Measurements from ENCODE around the gene NDUFS4. TPM values are rescaled to one million over a fixed set of nuclear protein-coding genes. Genes with fewer than 3 reads are reported as not detected.

Gene NDUFS4
- polyA plus RNA-seq, 1 of the 3 experiments (the other 2 are of a cell fraction): 104 TPM

- Histone ChIP-seq H3K9ac (no peak overlapping the region), H3K79me2 (ENCODE audit: insufficient read depth) (peaks cover 52% of the 10 kb centered on the region), H3K4me3 (ENCODE audit: low read depth in 2 of 2, low read length in 1 of 2) (no peak overlapping the region), H3K9me3 (no peaks in the 10 kb centered on the region), H3K36me3 (replicated peaks in 1 of 2; ENCODE audit: control insufficient read depth in 1 of 2, insufficient read depth in 2 of 2, low read length in 1 of 2) (no peaks in the 10 kb centered on the region), H3K4me1 (ENCODE audit: control insufficient read depth in 1 of 2, insufficient read depth in 2 of 2, low read depth in 1 of 2, low read length in 1 of 2) (no peaks in the 10 kb centered on the region), H3K9me2 (no peaks in the 10 kb centered on the region), H3F3A (replicated peaks; ENCODE audit: insufficient read depth) (no peaks in the 10 kb centered on the region), H2AFZ (ENCODE audit: low read depth) (no peak overlapping the region), H3K27me3 (ENCODE audit: insufficient read depth) (no peaks in the 10 kb centered on the region), H3K27ac (ENCODE audit: low read depth in 2 of 2, low read length in 1 of 2) (no peak overlapping the region), H4K20me1 (ENCODE audit: insufficient read depth) (no peaks in the 10 kb centered on the region), H3K4me2 (no peak overlapping the region)
- WGBS (ENCODE audit: low lambda C conversion rate): 97% methylated on average over 3 of the region's 3 CpGs
- DNase-seq: no peak
- POLR2A ChIA-PET: no interaction called here
- CTCF ChIA-PET: no interaction called here
- TF ChIP-seq REST (IDR thresholded peaks at IDR 0.05; ENCODE audit: low read depth, low read length): peak; percentile 94
- no peak for TF ChIP-seq NRF1 (IDR thresholded peaks at IDR 0.05; ENCODE audit: low read depth, low read length)
Measured at GRCh38 chr5:53616939-53617549, 56.6 kb downstream of the NDUFS4 start.

GRCh38 chr5:53631251-53631650, 70.8 kb downstream of the NDUFS4 start:
- H2AFZ ChIP-seq (ENCODE audit: low read depth): no peak overlapping the region
- H3K27ac ChIP-seq (ENCODE audit: low read depth in 2 of 2, low read length in 1 of 2): no peak overlapping the region
- no peak overlapping the region for H3K4me3 ChIP-seq (ENCODE audit: low read depth in 2 of 2, low read length in 1 of 2)
- no peak overlapping the region for H3K4me2 ChIP-seq
- no peaks in the 10 kb centered on the region for H3K9me2 ChIP-seq
- TF ChIP-seq REST (IDR thresholded peaks at IDR 0.05; ENCODE audit: low read depth, low read length): no peak
- no peak for TF ChIP-seq FOXM1 (IDR thresholded peaks at IDR 0.05; ENCODE audit: low read depth)
- TF ChIP-seq ELF1 (IDR thresholded peaks at IDR 0.05): no peak
- no peak for TF ChIP-seq RCOR1 (IDR thresholded peaks at IDR 0.05; ENCODE audit: low read length)
- no peak for TF ChIP-seq RAD21 (IDR thresholded peaks at IDR 0.05; ENCODE audit: low read length)
- no peak for TF ChIP-seq NRF1 (IDR thresholded peaks at IDR 0.05; ENCODE audit: low read depth, low read length)
- no peak for TF ChIP-seq TCF12 (IDR thresholded peaks at IDR 0.05)
- no peak for TF ChIP-seq SIN3A (IDR thresholded peaks at IDR 0.05; ENCODE audit: borderline replicate concordance, low read depth, low read length)
- no peak for TF ChIP-seq MEF2A (IDR thresholded peaks at IDR 0.05; ENCODE audit: borderline replicate concordance, low read depth)
- no peak for TF ChIP-seq MXI1 (IDR thresholded peaks at IDR 0.05; ENCODE audit: low read depth, low read length)
- no peak for TF ChIP-seq IRF3 (IDR thresholded peaks at IDR 0.05; ENCODE audit: low read depth, low read length)
- no peak for TF ChIP-seq NFIC (IDR thresholded peaks at IDR 0.05; ENCODE audit: borderline replicate concordance)
- TF ChIP-seq TAF1 (IDR thresholded peaks at IDR 0.05; ENCODE audit: borderline replicate concordance, low read depth, low read length): no peak
- TF ChIP-seq SMC3 (IDR thresholded peaks at IDR 0.05; ENCODE audit: low read depth, low read length): no peak
- TF ChIP-seq MAX (IDR thresholded peaks at IDR 0.05; ENCODE audit: low read depth): no peak
- no peak for TF ChIP-seq EZH2phosphoT487 (IDR thresholded peaks at IDR 0.05; ENCODE audit: borderline replicate concordance, low read depth)
- TF ChIP-seq RFX5 (IDR thresholded peaks at IDR 0.05; ENCODE audit: low read length): no peak
- no peak for TF ChIP-seq FOXJ3 (CRISPR knock-in tag; IDR thresholded peaks at IDR 0.05)
- TF ChIP-seq CHD2 (IDR thresholded peaks at IDR 0.05; ENCODE audit: low read length, partially characterized antibody): no peak
- H3K9me3 ChIP-seq: no peaks in the 10 kb centered on the region
- no peaks in the 10 kb centered on the region for H3K27me3 ChIP-seq (ENCODE audit: insufficient read depth)
- H3K4me1 ChIP-seq (ENCODE audit: control insufficient read depth in 1 of 2, insufficient read depth in 2 of 2, low read depth in 1 of 2, low read length in 1 of 2): no peaks in the 10 kb centered on the region; a peak in 1 of 4 replicates
- CTCF ChIA-PET: no interaction called here
- POLR2A ChIA-PET: no interaction called here
- no peak for DNase-seq
- peaks cover 40% of the 10 kb centered on the region for H3K79me2 ChIP-seq (ENCODE audit: insufficient read depth)
- 96% methylated on average over 5 of the region's 6 CpGs for WGBS (ENCODE audit: low lambda C conversion rate)
- no peaks in the 10 kb centered on the region for H3F3A ChIP-seq (replicated peaks; ENCODE audit: insufficient read depth)
- H3K9ac ChIP-seq: no peak overlapping the region
- 0 out of 2 replicates have a peak, but pooled peaks cover 3% of the 10 kb centered on the region for H4K20me1 ChIP-seq (ENCODE audit: insufficient read depth)
- peaks cover 5 to 11% of the 10 kb centered on the region in 2 experiments for H3K36me3 ChIP-seq (replicated peaks in 1 of 2; ENCODE audit: control insufficient read depth in 1 of 2, insufficient read depth in 2 of 2, low read length in 1 of 2)
